Lower lobe of right lung (tissue), 2 donors: ENCODE data around the gene AFF4. TPM values are rescaled to one million over a fixed set of nuclear protein-coding genes. Genes with fewer than 3 reads are reported as not detected.

Experiments used
- ATAC-seq, 2 donors: fragments of 200-7000 bp; cut with Tn5 transposase; one replicate each; pipeline ENCODE4 v1.9.1; 2020 to 2022; ENCODE audit warnings: mild to moderate bottlenecking in 2 of 2, moderate library complexity in 2 of 2
- DNase-seq: peaks from one replicate; pipeline ENCODE4 v3.0.0-alpha.2; 2020
- H3K27ac ChIP-seq: fragments of 200-600 bp; one replicate; pipeline ENCODE4 v1.8.0; 2022
- H3K27me3 ChIP-seq: fragments of 200-600 bp; one replicate; pipeline ENCODE4 v1.8.0; 2022; ENCODE audit warnings: low read depth
- H3K36me3 ChIP-seq: fragments of 200-600 bp; one replicate; pipeline ENCODE4 v1.8.0; 2022; ENCODE audit warnings: mild to moderate bottlenecking
- H3K4me1 ChIP-seq: fragments of 200-600 bp; one replicate; pipeline ENCODE4 v1.8.0; 2022
- H3K4me3 ChIP-seq: fragments of 200-600 bp; one replicate; pipeline ENCODE4 v1.8.0; 2022; ENCODE audit warnings: mild to moderate bottlenecking
- H3K9me3 ChIP-seq: fragments of 200-600 bp; one replicate; pipeline ENCODE4 v1.8.0; 2022
- intact Hi-C: fragments of 100-400 bp; cut with DNase I; formaldehyde crosslinking; loops from one replicate; pipeline ENCODE4 v1.11.0; 2022
- total RNA-seq: library from RNA; stranded (reverse); fragmentation: NEBNext Ultra II Directional; extraction: Animal tissue kit (Norgen Biotek cat#: 25700); gene quantifications from one replicate; pipeline ENCODE4 v1.2.1, GENCODE V29; 2021
- TF ChIP-seq, protein P1 (sequence below): fragments of 200-600 bp; IDR thresholded peaks from one replicate; pipeline ENCODE4 v1.8.0; 2022; ENCODE audit warnings: antibody characterized with exemption, mild to moderate bottlenecking
- donor health status: DM: no; HTN: yes; CAD: no; lungs with severe emphysema.

AFF4 gene
- total RNA-seq, 1 donor from 2014 or later = 68.6 TPM

DNA sequence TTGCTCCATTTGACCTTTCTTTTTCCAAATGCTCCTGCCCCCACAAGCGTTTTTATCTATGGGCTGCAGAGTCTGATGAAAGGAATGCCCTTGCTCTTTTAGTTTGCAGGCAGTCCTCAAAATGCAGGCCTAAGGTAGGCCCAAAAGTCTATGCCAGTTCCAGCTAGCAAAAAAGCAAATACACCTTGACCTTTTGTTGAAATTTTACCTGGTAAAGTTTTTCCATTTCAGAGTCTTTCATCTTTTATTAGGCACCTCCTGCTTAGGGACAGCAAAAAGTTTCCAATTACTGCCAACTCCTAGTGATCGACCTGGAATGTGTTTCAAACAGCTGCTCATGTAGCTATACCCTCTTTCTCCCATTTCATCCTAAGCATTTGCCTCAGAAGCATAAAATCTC lies 92.6 kb downstream of the AFF4 start:
- peaks cover 46% of the 10 kb centered on the region for H3K36me3 ChIP-seq
- intact Hi-C loops = no loop called here
- DNase-seq (no peak), ATAC-seq (no peak)
- no peak overlapping the region for H3K4me3 ChIP-seq
- TF ChIP-seq, protein P1, sequence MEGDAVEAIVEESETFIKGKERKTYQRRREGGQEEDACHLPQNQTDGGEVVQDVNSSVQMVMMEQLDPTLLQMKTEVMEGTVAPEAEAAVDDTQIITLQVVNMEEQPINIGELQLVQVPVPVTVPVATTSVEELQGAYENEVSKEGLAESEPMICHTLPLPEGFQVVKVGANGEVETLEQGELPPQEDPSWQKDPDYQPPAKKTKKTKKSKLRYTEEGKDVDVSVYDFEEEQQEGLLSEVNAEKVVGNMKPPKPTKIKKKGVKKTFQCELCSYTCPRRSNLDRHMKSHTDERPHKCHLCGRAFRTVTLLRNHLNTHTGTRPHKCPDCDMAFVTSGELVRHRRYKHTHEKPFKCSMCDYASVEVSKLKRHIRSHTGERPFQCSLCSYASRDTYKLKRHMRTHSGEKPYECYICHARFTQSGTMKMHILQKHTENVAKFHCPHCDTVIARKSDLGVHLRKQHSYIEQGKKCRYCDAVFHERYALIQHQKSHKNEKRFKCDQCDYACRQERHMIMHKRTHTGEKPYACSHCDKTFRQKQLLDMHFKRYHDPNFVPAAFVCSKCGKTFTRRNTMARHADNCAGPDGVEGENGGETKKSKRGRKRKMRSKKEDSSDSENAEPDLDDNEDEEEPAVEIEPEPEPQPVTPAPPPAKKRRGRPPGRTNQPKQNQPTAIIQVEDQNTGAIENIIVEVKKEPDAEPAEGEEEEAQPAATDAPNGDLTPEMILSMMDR = no peak
- H3K27me3 ChIP-seq = no peaks in the 10 kb centered on the region
- H3K27ac ChIP-seq = no peak overlapping the region
- no peaks in the 10 kb centered on the region for H3K9me3 ChIP-seq
- peaks cover 22% of the 10 kb centered on the region for H3K4me1 ChIP-seq

- Histone ChIP-seq H3K27ac (no peak overlapping the region), H3K27me3 (no peaks in the 10 kb centered on the region), H3K9me3 (no peaks in the 10 kb centered on the region), H3K4me1 (peaks cover 27% of the 10 kb centered on the region), H3K4me3 (no peak overlapping the region), H3K36me3 (peaks cover 40% of the 10 kb centered on the region)
- intact Hi-C loops = no loop called here
- ATAC-seq (no peak), DNase-seq (no peak)
- TF ChIP-seq, protein P1 = no peak
These were observed 94.7 kb downstream of the AFF4 start for GRCh38 chr5:132868754-132869153.

- Histone ChIP-seq H3K9me3 (no peaks in the 10 kb centered on the region), H3K4me3 (peak overlapping the region; percentile 83), H3K4me1 (peaks cover 22% of the 10 kb centered on the region), H3K27me3 (no peaks in the 10 kb centered on the region), H3K27ac (peak overlapping the region; percentile 93), H3K36me3 (peaks cover 37% of the 10 kb centered on the region)
- DNase-seq (no peak), ATAC-seq (no peak)
- TF ChIP-seq, protein P1 = no peak
- intact Hi-C loops = no loop called here
These were observed 96.4 kb downstream of the AFF4 start for GRCh38 chr5:132867046-132867451.

DNA sequence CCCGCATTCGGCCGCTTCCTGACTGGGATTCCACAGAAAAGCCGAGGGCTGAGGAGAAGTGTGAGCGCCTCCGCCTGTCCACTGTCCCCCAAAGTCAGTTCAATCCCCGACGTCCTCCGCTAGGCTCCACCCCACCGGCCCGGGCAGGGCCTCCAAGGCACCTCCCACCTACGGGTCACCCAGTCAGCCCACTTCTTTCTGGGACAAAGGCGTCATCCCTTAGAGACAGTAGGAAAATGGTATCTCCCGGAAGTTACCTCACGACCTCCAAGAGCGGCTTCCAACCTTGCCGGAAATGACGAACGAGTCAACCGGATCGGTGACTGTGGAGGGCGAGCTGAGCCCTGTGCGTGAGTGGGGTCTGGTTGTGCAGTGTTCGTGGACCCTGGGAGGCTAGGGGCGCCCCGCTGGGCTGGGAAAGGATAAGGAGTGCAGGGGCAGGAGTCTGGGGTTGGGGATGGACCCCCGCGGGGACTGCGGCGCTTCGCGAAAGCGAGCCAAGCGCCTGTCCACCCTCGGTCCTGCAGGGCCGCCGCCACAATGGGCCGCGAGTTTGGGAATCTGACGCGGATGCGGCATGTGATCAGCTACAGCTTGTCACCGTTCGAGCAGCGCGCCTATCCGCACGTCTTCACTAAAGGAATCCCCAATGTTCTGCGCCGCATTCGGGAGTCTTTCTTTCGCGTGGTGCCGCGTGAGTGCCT lies 96.9 kb downstream of the AFF4 start, which contains the start of the genes GDF9 and UQCRQ:
TSS of gene GDF9 (minus strand) at position 128 of the 704 bp plus-strand sequence. CDS start 1,936 bp downstream, outside the sequence.
TSS of gene UQCRQ (plus strand) at position 301 of the 704 bp plus-strand sequence. CDS start at position 541, 240 bp downstream.
- Histone ChIP-seq H3K4me1 (peaks cover 22% of the 10 kb centered on the region), H3K27me3 (no peaks in the 10 kb centered on the region), H3K4me3 (peak within 1 kb of the TSS; percentile 83), H3K27ac (peak within 1 kb of the TSS; percentile 93), H3K36me3 (peaks cover 36% of the 10 kb centered on the region), H3K9me3 (no peaks in the 10 kb centered on the region)
- DNase-seq = peak; percentile 96
- intact Hi-C loops = no loop called here
- peak; percentile 99 to 100 for ATAC-seq
- TF ChIP-seq, protein P1 = peak; percentile 21

DNA sequence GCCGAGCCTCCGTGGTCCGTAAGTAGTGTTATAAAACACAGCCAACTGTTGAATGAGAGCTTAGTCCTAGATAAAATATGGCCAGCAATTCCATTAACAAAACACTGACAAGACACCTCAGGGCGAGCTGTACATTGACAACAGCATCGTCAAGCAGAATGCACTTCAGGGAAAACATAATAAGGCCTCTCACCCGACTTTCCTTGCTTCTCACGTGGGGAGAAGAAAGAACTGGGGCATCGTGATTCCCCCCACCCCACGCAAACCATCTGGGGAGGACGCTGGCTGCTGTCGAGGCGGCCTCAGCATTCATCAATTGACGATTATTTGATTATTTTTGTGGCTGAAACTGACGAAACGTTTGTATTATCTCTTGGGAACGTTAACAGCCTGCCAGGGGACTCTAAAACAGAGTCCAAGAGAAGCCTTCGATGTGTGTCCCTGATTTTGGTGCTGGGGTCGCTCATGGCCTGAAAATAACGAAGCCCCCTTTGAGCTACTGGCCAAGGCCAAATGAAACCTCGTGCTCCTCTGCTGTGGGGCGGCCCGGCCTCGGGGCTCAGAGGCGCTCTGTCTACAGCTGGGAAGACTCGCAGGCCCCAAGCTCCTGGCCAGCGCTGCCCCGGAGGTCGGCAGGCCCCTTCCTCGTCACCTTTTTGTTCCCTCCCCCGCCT lies 97.6 kb downstream of the AFF4 start:
- TF ChIP-seq, protein P1 = no peak
- no peaks in the 10 kb centered on the region for H3K27me3 ChIP-seq
- H3K27ac ChIP-seq = peak overlapping the region; percentile 93
- DNase-seq (no peak), ATAC-seq (peak; percentile 74 to 75)
- peaks cover 33% of the 10 kb centered on the region for H3K36me3 ChIP-seq
- H3K9me3 ChIP-seq = no peaks in the 10 kb centered on the region
- peak overlapping the region; percentile 83 for H3K4me3 ChIP-seq
- intact Hi-C loops = no loop called here
- peaks cover 22% of the 10 kb centered on the region for H3K4me1 ChIP-seq
